ENCODE measurements around the gene PDE7B.

PDE7B gene

DNA sequence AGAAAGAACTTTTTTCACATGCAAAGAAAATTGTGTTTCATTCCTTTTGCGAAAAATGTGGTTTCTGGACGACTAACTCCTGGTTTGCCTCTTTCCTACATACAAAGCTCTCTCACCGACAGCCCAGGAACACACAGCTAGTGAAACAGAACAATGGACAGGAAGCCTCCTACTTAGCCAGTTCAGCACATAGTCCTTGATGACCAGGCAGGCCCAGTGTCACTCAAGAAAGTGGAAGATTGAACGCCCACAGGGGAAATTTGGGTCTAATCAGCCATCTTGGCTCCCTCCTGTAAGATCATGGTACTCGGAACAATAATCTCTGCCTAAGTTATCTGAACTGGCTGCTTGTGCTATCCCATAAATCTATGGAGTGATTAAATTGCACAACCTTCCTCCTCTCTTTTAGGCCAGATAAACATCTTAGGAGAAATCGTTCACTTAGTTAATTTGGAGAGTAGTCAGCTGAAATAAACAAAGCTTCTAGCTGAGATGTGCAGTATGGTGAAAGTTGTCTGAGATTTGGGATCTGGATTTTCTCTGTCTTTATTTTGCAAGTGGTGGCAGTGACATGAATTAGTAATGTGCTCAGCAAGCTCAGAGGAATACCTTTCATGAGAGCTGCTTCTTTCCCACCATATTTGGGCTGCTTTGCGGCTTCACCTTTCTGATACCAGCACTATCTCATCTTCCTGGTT lies 251.6 kb downstream of the PDE7B start:
- H3K9me3 ChIP-seq (ENCODE audit: control insufficient read depth, insufficient read depth, low read depth, low read length): no peaks in the 10 kb centered on the region
- no peak overlapping the region for H3K27ac ChIP-seq (ENCODE audit: extremely low read depth, low read depth, low read length)
- H3K36me3 ChIP-seq (ENCODE audit: control insufficient read depth in 2 of 2, insufficient read depth in 1 of 2, low read length in 2 of 2): no peaks in the 10 kb centered on the region
- H3K4me1 ChIP-seq (ENCODE audit: control insufficient read depth, insufficient read depth, low read length): no peaks in the 10 kb centered on the region
- ChIA-PET CTCF (interaction anchor here (0.6 to 1.3 kb wide), 4 partner anchors 13 to 552 kb away, joined by 3 read pairs; no protein-coding TSS in a partner anchor), POLR2A (no interaction called here)
- TF ChIP-seq ZNF544 (tag by site-specific recombination; IDR thresholded peaks at IDR 0.05): no peak
- no peak overlapping the region for H3K4me3 ChIP-seq (ENCODE audit: low read depth, low read length)

DNA sequence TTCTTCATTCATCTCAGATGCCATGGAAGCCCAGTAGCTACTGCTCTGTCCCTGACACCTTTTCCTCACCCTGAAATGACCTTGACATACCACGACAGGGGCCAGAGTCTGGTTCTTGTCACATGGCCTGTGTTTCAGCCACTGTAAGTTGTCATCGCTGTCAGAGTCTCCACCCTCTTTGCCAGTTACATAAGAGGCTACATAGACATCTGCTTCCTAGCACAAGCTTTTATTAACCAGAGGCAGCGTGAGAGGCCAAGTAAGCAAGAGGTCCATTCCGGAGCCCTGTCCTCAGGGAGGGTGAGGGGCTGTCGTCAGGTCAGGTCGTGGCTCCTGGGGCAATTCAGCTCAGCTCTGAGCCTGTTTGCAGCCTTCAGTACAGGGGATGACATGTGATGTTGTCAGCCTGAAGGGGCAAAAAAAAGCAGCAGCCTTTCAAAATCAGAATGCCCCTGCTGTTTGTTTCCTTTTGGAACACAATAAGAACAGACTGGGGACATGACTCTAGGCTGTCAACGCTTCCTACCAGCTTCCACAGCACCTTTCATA lies 252.3 kb downstream of the PDE7B start:
- H3K27ac ChIP-seq (ENCODE audit: extremely low read depth, low read depth, low read length): no peak overlapping the region
- POLR2A ChIA-PET: no interaction called here
- TF ChIP-seq ZNF677 (tag by site-specific recombination; IDR thresholded peaks at IDR 0.05): peak; percentile 81
- no peak for TF ChIP-seq ZNF600 (tag by site-specific recombination; IDR thresholded peaks at IDR 0.05)

DNA sequence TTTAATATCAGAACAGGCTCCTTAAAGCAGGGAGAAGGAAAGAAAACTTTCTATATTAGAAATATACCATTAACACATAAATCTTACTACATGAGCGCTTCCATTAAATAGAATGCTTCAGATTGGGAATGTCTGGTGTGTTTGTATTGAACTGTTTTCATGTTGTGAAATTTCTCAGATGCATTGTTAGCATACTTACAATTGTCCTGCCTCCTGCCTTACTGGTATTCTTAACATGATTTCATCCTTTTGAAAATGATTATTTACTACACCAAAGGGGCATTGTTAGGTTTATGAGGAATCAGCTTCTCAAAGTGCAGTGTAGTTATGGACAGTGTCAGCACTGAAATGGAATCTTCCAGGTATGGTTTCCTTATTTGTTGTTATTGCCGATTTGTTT lies 253.1 kb downstream of the PDE7B start:
- H3K4me3 ChIP-seq (ENCODE audit: low read depth, low read length): no peak overlapping the region
- H3K36me3 ChIP-seq (ENCODE audit: control insufficient read depth in 2 of 2, insufficient read depth in 1 of 2, low read length in 2 of 2): no peaks in the 10 kb centered on the region
- CTCF ChIA-PET: interaction anchor here (1.0 kb wide), 1 partner anchor 155 kb away, joined by 3 read pairs; no protein-coding TSS in a partner anchor
- no peak overlapping the region for H3K27ac ChIP-seq (ENCODE audit: extremely low read depth, low read depth, low read length)
- POLR2A ChIA-PET: no interaction called here
- no peak for TF ChIP-seq ZSCAN23 (tag by site-specific recombination; IDR thresholded peaks at IDR 0.05)
- TF ChIP-seq ZNF707 (tag by site-specific recombination; IDR thresholded peaks at IDR 0.05): no peak
- TF ChIP-seq ZSCAN16 (tag by site-specific recombination; IDR thresholded peaks at IDR 0.05): no peak
- TF ChIP-seq ZNF2 (tag by site-specific recombination; IDR thresholded peaks at IDR 0.05): no peak
- TF ChIP-seq ZNF623 (tag by site-specific recombination; IDR thresholded peaks at IDR 0.05): no peak
- TF ChIP-seq, protein P1, sequence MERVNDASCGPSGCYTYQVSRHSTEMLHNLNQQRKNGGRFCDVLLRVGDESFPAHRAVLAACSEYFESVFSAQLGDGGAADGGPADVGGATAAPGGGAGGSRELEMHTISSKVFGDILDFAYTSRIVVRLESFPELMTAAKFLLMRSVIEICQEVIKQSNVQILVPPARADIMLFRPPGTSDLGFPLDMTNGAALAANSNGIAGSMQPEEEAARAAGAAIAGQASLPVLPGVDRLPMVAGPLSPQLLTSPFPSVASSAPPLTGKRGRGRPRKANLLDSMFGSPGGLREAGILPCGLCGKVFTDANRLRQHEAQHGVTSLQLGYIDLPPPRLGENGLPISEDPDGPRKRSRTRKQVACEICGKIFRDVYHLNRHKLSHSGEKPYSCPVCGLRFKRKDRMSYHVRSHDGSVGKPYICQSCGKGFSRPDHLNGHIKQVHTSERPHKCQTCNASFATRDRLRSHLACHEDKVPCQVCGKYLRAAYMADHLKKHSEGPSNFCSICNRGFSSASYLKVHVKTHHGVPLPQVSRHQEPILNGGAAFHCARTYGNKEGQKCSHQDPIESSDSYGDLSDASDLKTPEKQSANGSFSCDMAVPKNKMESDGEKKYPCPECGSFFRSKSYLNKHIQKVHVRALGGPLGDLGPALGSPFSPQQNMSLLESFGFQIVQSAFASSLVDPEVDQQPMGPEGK (tag by site-specific recombination; IDR thresholded peaks at IDR 0.05): no peak
- TF ChIP-seq SCRT2 (tag by site-specific recombination; IDR thresholded peaks at IDR 0.05): no peak
- TF ChIP-seq ZNF175 (tag by site-specific recombination; IDR thresholded peaks at IDR 0.05): no peak
- TF ChIP-seq ZNF174 (tag by site-specific recombination; IDR thresholded peaks at IDR 0.05): no peak
- TF ChIP-seq, protein P2, sequence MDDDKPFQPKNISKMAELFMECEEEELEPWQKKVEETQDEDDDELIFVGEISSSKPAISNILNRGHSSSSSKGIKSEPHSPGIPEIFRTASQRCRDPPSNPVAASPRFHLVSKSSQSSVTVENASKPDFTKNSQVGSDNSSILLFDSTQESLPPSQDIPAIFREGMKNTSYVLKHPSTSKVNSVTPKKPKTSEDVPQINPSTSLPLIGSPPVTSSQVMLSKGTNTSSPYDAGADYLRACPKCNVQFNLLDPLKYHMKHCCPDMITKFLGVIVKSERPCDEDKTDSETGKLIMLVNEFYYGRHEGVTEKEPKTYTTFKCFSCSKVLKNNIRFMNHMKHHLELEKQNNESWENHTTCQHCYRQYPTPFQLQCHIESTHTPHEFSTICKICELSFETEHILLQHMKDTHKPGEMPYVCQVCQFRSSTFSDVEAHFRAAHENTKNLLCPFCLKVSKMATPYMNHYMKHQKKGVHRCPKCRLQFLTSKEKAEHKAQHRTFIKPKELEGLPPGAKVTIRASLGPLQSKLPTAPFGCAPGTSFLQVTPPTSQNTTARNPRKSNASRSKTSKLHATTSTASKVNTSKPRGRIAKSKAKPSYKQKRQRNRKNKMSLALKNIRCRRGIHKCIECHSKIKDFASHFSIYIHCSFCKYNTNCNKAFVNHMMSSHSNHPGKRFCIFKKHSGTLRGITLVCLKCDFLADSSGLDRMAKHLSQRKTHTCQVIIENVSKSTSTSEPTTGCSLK (tag by site-specific recombination; IDR thresholded peaks at IDR 0.05): no peak
- no peak for TF ChIP-seq MZF1 (tag by site-specific recombination; IDR thresholded peaks at IDR 0.05; ENCODE audit: borderline replicate concordance)
- no peak for TF ChIP-seq ZNF76 (tag by site-specific recombination; IDR thresholded peaks at IDR 0.05; ENCODE audit: borderline replicate concordance, low read depth)
- TF ChIP-seq ZNF785 (tag by site-specific recombination; IDR thresholded peaks at IDR 0.05): no peak
- H3K9me3 ChIP-seq (ENCODE audit: control insufficient read depth, insufficient read depth, low read depth, low read length): no peaks in the 10 kb centered on the region
- H3K4me1 ChIP-seq (ENCODE audit: control insufficient read depth, insufficient read depth, low read length): no peaks in the 10 kb centered on the region

More for the DNA sequence above, 252.3 kb downstream of the PDE7B start:
- no peaks in the 10 kb centered on the region for H3K36me3 ChIP-seq (ENCODE audit: control insufficient read depth in 2 of 2, insufficient read depth in 1 of 2, low read length in 2 of 2)
- no peak overlapping the region for H3K4me3 ChIP-seq (ENCODE audit: low read depth, low read length)
- H3K9me3 ChIP-seq (ENCODE audit: control insufficient read depth, insufficient read depth, low read depth, low read length): no peaks in the 10 kb centered on the region
- no peaks in the 10 kb centered on the region for H3K4me1 ChIP-seq (ENCODE audit: control insufficient read depth, insufficient read depth, low read length)
- CTCF ChIA-PET: interaction anchor here (1.0 to 1.3 kb wide), 2 partner anchors 13 to 154 kb away, joined by 3 read pairs; no protein-coding TSS in a partner anchor

All from HEK293 (cell line).